LHCN-M2 (cell line): ENCODE data around the gene CBX2. TPM values are rescaled to one million over a fixed set of nuclear protein-coding genes. Genes with fewer than 3 reads are reported as not detected.
"Not testable (repeated sequence)": the region's sequence is repeated elsewhere in the genome, so short reads cannot be mapped to it uniquely, and the experiment has no call there.

Experiments used
- DNase-seq: peaks from one replicate; pipeline ENCODE4 v3.0.0-alpha.2; 2012; ENCODE audit warnings: low read depth
- total RNA-seq: library from RNA; depleted of rRNA; stranded (reverse); fragments of >200 nt; gene quantifications from 2 replicates; pipeline ENCODE4 v1.2.3, GENCODE V29; 2014

Gene CBX2
- total RNA-seq, 1 experiment from 2014 or later: 6.7 TPM

- no peak for DNase-seq
These were observed 34.9 kb upstream of the CBX2 start for GRCh38 chr17:79742951-79743476.

DNA sequence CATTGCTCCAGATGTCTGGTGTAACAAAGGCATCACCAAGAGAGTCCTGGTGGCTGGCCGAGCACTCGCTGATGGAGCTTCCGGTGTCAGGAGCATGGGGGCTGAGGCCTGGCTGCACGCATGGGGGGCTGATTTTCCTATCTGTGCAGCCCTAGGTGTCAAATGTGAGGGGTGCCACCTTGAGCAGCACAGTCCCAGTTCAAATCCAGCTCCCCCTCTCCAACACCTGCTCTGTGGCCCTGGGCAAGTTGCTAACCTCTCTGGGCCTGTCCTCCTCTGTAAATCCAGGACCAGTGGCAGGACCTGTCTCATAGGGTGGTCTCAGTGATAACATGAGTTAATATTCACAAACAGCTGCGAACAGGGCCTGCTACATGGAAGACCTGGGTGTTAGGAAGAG is 34.3 kb upstream of the CBX2 start:
- no peak for DNase-seq

DNA sequence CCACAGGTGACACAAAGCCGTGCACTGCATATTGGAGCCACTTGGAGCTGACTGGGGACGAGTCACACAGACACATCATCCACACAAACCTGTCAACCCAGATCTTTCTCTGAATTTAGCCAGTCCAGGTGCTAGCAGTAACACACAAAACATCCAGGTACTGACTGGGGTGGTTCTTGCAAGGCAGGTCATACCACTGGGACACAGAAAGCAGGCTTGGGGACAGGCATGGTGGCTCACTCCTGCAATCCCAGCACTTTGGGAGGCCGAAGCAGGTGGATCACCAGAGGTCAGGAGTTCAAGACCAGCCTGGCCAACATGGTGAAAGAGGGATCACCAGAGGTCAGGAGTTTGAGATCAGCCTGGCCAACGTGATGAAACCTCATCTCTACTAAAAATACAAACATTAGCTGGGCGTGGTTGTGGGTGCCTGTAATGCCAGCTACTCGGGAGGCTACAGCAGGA is 32.3 kb upstream of the CBX2 start:
- no peak for DNase-seq

GRCh38 chr17:79746889-79747507 is 30.9 kb upstream of the CBX2 start:
- no peak for DNase-seq

DNA sequence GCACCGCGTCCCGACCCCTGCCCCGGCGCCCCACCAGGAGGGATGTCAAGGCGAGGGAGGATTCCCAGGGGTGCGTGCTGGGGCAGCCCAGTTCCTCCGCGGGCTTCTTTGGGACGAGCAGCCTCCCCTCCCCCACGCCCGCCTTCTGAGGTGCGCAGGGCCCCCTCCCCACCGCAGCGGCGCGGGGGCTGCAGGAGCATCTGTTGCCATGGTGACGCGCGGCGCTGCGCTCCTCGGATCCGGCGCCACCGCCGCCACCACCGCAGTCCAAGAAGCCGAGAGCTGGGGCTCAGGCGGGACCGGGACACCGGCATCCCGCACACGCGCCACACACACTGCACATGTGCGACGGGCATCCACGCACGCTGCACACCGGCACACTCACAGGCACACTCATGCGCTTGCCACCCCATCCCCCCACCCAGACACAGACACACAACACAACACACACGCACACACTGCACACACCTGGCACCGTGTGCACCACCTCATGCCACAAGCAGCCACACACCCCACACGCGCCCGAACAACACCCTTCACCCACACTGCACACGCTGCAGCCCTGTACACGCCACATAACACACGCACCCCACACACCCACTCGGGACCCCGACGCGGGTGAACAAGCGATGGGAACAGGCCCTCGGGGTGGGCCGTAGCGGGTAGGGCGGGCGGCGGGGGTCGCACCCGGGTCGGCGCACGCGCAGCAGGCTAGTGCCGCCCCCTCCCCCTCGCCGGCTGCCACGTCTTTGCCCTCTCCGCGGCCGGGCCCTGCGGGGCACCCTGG is 30.2 kb upstream of the CBX2 start:
- no peak for DNase-seq

DNA sequence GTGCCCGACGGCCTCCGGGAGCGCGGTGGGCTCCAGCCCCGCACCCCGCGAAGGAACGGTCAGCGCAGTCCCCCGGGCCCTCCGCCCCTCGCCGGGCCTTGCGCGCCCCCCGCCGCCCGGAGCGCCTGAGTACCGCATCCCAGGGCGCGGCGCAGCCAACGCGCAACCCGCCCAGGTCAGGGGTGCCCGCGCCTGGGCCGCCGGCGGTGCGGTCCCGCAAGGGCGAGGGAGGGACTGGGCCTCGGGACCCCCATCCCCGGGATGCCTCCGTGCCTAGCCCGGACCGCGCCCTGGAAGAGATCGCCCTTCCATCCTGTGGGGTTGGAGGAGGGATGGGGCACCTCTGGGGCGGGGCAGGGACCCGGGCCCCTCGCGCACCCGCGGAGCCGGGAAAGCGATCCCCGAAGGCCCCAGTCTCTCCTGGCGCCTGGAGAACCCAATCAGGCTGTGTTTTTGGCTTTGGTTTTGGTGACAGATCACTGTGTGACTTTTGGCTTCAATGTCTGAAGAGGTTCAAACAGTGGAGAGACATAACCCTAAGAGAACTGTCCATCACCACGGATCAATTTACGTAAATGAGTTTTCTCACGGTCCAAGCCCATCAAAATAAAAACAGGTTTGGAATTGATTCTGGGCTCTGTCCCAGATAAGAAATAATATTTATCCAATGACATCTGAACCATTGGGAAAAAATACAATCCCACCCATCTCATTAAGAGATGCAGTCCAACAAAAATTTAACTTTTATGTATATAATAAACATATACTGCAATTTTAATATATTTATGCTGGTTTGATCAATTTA is 29.5 kb upstream of the CBX2 start:
- no peak for DNase-seq

GRCh38 chr17:79749156-79749815 is 28.7 kb upstream of the CBX2 start:
- peak; percentile 60 for DNase-seq

GRCh38 chr17:79749958-79750357 is 28.0 kb upstream of the CBX2 start:
- no peak for DNase-seq

GRCh38 chr17:79750650-79751545 is 27.1 kb upstream of the CBX2 start:
- DNase-seq: peak; percentile 17

- DNase-seq: no peak
These were observed 25.8 kb upstream of the CBX2 start for GRCh38 chr17:79752175-79752574.

DNA sequence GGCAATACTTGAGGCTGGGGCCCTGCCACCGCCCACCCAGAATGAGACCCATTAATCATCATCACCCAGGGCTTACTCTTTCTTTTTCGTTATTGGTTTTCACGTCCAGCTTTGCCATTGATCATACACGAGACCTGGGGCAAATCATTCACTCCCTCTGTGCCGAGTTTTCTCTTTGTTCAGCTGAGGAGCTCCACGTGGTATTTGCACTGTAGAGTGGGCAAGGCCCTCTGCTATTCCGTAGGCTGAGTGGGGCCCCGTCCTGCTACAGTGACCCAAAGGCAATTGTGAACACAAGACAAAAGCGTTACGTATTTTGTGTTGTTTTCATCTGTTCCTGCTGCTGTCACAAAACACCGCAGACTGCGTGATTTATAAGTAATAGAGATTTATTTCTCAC is 23.6 kb upstream of the CBX2 start:
- no peak for DNase-seq

DNA sequence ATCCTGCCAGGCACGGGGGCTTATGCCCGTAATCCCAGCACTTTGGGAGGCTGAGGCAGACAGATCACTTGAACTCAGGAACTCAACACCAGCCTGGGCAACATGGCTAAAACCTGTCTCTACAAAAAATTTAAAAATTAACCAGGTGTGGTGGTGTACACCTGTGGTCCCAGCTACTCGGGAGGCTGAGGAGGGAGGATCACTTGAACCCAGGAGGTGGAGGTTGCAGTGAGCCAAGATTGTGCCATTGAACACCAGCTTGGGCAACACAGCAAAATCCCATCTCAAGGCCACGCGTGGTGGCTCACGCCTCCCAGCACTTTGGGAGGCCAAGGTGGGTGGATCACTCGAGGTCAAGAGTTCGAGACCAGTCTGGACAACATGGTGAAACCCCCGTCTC is 23.0 kb upstream of the CBX2 start:
- DNase-seq: not testable (repeated sequence)

GRCh38 chr17:79755591-79755990 is 22.4 kb upstream of the CBX2 start:
- no peak for DNase-seq

DNA sequence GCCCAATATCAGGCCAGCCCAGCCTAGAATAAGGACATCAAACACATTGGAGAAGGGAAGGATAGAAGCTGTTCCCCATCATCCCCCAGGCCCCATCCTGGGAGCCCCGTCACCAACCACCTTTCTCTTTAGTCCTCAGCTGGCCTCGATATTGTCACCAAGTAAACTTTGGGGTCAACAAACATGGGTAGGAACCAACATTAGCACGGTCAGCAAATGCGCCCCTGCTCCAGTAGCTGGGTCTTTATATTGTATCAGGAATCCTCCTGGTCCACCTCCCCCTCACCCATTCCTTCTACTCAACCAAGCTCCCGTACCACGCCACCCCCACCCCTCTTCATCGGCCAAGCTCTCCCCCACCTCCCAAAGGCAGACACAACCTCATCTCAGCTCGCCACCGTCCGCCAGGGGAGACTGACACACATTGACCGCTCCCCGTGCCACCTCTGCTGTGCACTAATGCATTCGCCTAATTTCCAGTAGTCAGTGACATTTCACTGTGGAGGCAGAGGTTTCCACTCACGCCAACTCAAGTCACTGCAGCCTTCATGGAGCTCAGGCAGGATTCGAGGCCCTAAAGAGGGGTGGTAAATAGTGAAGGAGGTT is 20.7 kb upstream of the CBX2 start:
- DNase-seq: no peak

- no peak for DNase-seq
These were observed 19.7 kb upstream of the CBX2 start for GRCh38 chr17:79758271-79758670.

DNA sequence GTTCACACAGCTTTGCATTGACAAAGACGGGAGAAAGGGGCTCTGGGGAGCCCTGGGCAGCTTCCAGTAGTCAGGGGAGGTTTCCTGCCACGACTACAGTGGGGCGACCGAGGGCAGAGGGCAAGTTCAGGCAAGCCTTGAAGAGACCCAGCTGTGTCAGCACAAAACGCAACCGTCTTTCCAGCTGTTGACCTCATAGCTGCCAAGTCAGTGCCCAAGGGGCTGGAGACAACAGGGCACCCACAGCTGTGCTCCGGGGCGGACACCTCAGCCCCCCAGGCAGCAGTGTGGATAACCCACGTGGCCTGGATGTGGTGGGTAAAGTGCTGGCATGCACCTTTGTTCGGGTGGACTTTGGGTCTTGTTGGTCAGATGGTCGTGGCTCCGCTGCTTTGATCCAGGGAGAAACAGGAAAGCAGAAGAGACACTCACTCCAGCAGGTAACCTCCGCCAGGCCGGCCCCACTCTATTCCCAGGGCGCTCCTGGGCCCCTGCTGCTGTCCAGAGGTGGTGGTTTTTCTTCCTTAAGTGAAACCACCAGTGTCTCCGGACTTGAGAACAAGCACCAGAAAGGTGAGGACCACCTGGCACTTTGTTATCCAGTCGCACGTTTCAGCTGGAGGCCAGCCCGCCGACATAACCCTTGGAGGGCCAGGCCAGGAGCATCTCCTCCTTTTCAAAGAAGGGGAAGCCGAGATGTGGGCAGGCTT is 17.6 kb upstream of the CBX2 start:
- DNase-seq: no peak

DNA sequence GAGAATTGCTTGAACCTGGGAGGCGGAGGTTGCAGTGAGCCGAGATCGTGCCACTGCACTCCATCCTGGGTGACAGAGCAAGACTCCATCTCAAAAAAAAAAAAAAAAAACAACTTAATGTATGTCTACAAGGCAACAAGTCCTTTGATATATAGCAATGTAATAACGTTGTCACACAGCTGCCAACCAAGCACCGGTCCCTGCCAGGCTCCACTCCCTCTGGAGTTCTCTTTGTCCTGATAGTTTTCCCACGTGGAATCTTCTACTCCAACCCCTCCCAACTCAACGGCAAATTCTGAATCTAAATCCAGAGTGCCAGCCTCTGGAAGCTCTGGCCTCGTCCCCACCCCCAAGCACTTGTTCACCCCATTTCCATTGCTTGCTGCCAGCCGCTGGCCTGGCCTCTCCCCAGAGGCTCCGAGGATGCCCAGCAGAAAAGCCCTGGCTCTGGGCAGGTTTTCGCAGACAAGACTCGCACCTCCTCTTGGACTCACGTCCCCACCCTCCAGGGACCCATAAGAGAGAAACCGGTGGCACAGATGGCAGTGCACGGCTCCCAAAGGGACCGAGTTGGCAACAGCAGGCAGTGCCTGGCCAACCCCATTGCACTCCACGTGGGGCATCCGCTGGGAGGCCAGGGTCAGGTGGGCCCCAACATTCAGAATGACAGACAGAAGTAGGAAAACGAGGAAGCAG is 15.9 kb upstream of the CBX2 start:
- no peak for DNase-seq

GRCh38 chr17:79765708-79766107 is 12.2 kb upstream of the CBX2 start:
- DNase-seq: no peak
